T-cell (primary cell): ENCODE results near the gene NKAP. TPM values are rescaled to one million over a fixed set of nuclear protein-coding genes. Genes with fewer than 3 reads are reported as not detected.
"Not testable (repeated sequence)": the region's sequence is repeated elsewhere in the genome, so short reads cannot be mapped to it uniquely, and the experiment has no call there.

Experiments
- ATAC-seq, 4 experiments: fragments of 200-7000 bp in 3 of 4; fragments of 150-1000 bp in 1 of 4; cut with Tn5 transposase; replicated peaks in 1 of 4; 1 replicate in 3 of 4; 2 replicates in 1 of 4; pipeline ENCODE4 v1.10.0; 2021; ENCODE audit warnings: moderate library complexity in 3 of 4, mild to moderate bottlenecking in 2 of 4, moderate number of reproducible peaks in 1 of 4
- CTCF ChIA-PET, 2 donors: fragments of 300-600 bp; sonication (Branson Sonifier 250); formaldehyde crosslinking; loops; one replicate each; lab custom pipeline; 2022; ENCODE audit warnings: antibody characterized with exemption in 2 of 2; lab: Charles Lee
- POLR2A ChIA-PET, 2 donors: fragments of 300-600 bp; sonication (Branson Sonifier 250); formaldehyde crosslinking; loops; one replicate each; lab custom pipeline; 2022; ENCODE audit warnings: antibody characterized with exemption in 2 of 2; lab: Charles Lee
- DNase-seq, 35 experiments: peaks; one replicate each; pipeline versions ENCODE4 v3.0.0 to v3.0.0-alpha.2; 2013 to 2023
- H3K27ac ChIP-seq: one replicate; pipeline ENCODE4 v1.5.1; 2013; ENCODE audit warnings: low read length
- H3K27me3 ChIP-seq, 2 experiments: replicated peaks in 1 of 2; 1 replicate in 1 of 2; 2 replicates in 1 of 2; pipeline versions ENCODE4 v1.6.1 to v1.7.0; 2013; ENCODE audit warnings: low read length in 1 of 2, mixed read lengths in 1 of 2; ENCODE audit not compliant: control insufficient read depth in 2 of 2, insufficient read depth in 2 of 2; ENCODE audit errors: extremely low read depth in 1 of 2
- H3K36me3 ChIP-seq, 2 donors: 1 replicate in 1 of 2; 2 replicates in 1 of 2; pipeline versions ENCODE4 v1.6.1 to v1.7.0; 2013; ENCODE audit warnings: low read length in 1 of 2; ENCODE audit not compliant: control insufficient read depth in 2 of 2, insufficient read depth in 1 of 2; ENCODE audit errors: extremely low read depth in 1 of 2
- H3K4me1 ChIP-seq, 2 experiments: 1 replicate in 1 of 2; 2 replicates in 1 of 2; pipeline versions ENCODE4 v1.6.1 to v1.7.0; 2013; ENCODE audit warnings: low read length in 2 of 2, mixed read lengths in 1 of 2; ENCODE audit not compliant: insufficient read depth in 2 of 2, control insufficient read depth in 1 of 2; ENCODE audit errors: extremely low read depth in 1 of 2
- H3K4me3 ChIP-seq, 2 donors: 1 replicate in 1 of 2; 2 replicates in 1 of 2; pipeline versions ENCODE4 v1.5.1 to v1.7.0; 2013; ENCODE audit warnings: mild to moderate bottlenecking in 2 of 2, low read length in 1 of 2, moderate library complexity in 1 of 2; ENCODE audit not compliant: control insufficient read depth in 1 of 2; ENCODE audit errors: extremely low read depth in 1 of 2
- H3K9me3 ChIP-seq: 2 replicates; pipeline ENCODE4 v1.7.0; 2013
- H3K27ac Mint-ChIP-seq, 2 donors: one replicate each; pipeline ENCODE4 v1.8.0; 2020 to 2021; ENCODE audit warnings: mild to moderate bottlenecking in 2 of 2, mixed read lengths in 2 of 2
- H3K27me3 Mint-ChIP-seq, 2 donors: one replicate each; pipeline ENCODE4 v1.8.0; 2021 to 2022; ENCODE audit warnings: mixed read lengths in 2 of 2
- H3K36me3 Mint-ChIP-seq: one replicate; pipeline ENCODE4 v1.8.0; 2021; ENCODE audit warnings: mixed read lengths
- H3K4me1 Mint-ChIP-seq, 3 donors: one replicate each; pipeline ENCODE4 v1.8.0; 2020 to 2022; ENCODE audit warnings: mixed read lengths in 3 of 3, mild to moderate bottlenecking in 1 of 3
- H3K4me3 Mint-ChIP-seq, 3 donors: one replicate each; pipeline ENCODE4 v1.8.0; 2020 to 2022; ENCODE audit warnings: mild to moderate bottlenecking in 3 of 3, mixed read lengths in 3 of 3, moderate library complexity in 3 of 3
- H3K9me3 Mint-ChIP-seq, 3 donors: one replicate each; pipeline ENCODE4 v1.8.0; 2020 to 2022; ENCODE audit warnings: mixed read lengths in 3 of 3
- WGBS: methylation state at CpG from one replicate; pipeline ENCODE4 v1.1.5; 2013; ENCODE audit warnings: missing lambda C conversion rate; ENCODE audit not compliant: insufficient coverage; 5-methylcytosine and 5-hydroxymethylcytosine counted together
- total RNA-seq, 35 experiments: library from RNA in 6 of 35; stranded (reverse) in 6 of 35; fragments of 120-200 nt in 1 of 35; gene quantifications; one replicate each; pipeline versions ENCODE4 v1.2.1 to v1.2.4 and lab custom pipeline; 2013 to 2026

Gene NKAP
- total RNA-seq, 5 donors from 2014 or later (not counting 1 experiment from before 2014, with no cell fraction given): 12.2 to 16.9 (median 14.2) TPM

DNA sequence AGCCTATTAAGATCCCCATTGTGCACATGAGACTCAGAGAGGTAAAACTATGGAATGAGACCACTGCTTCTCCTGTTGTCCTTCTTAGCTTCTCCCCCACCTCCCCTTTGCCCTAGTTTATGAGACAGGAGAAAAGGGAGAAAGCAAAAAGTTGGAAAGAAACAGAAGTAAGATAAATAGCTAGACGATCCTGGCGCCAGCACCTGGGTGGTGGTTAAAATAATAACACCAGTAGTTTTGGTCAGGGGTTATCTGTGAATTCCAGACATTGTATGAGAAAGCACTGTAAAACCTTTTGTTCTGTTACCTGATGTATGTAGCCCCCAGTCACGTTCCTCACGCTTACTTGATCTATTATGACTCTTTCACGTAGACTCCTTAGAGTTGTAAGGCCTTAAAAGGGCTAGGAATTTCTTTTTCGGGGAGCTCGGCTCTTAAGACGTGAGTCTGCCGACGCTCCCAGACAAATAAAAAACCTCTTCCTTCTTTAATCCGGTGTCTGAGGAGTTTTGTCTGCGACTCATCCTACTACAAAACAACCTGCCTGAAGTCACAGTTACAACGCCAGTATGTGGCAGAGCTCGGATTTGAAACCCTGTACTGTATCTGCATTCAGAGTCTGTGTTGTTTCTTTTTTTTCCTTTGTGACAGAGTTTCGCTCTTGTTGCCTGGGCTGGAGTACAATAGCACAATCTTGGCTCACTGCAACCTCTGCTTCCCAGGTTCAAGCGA, 51.4 kb downstream of the NKAP start:
- H3K9me3 Mint-ChIP-seq, POLR2A ChIA-PET, H3K27me3 Mint-ChIP-seq: not testable (repeated sequence)

DNA sequence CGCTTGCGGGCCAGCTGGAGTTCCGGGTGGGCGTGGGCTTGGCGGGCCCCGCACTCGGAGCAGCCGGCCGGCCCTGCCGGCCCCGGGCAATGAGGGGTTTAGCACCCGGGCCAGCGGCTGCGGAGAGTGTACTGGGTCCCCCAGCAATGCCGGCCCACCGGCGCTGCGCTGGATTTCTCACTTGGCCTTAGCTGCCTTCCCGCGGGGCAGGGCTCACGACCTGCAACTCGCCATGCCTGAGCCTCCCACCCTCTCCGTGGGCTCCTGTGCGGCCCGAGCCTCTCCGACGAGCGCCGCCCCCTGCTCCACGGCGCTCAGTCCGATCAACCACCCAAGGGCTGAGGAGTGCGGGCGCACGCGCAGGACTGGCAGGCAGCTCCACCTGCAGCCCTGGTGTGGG, 52.9 kb downstream of the NKAP start:
- peaks cover 9 to 12% (median 10%) of the 10 kb centered on the region in 3 donors for H3K4me1 Mint-ChIP-seq

More for the DNA sequence above, 51.4 kb downstream of the NKAP start:
- H3K36me3 Mint-ChIP-seq, H3K4me1 ChIP-seq, H3K27ac ChIP-seq, CTCF ChIA-PET, H3K36me3 ChIP-seq, H3K4me3 Mint-ChIP-seq, H3K27ac Mint-ChIP-seq, H3K9me3 ChIP-seq, DNase-seq, H3K4me1 Mint-ChIP-seq, ATAC-seq, H3K4me3 ChIP-seq: not testable (repeated sequence)
- peaks cover 0 to 11% of the 10 kb centered on the region in 2 experiments for H3K27me3 ChIP-seq
- WGBS: no CpG with 5 or more reads among the region's 16 CpGs

DNA sequence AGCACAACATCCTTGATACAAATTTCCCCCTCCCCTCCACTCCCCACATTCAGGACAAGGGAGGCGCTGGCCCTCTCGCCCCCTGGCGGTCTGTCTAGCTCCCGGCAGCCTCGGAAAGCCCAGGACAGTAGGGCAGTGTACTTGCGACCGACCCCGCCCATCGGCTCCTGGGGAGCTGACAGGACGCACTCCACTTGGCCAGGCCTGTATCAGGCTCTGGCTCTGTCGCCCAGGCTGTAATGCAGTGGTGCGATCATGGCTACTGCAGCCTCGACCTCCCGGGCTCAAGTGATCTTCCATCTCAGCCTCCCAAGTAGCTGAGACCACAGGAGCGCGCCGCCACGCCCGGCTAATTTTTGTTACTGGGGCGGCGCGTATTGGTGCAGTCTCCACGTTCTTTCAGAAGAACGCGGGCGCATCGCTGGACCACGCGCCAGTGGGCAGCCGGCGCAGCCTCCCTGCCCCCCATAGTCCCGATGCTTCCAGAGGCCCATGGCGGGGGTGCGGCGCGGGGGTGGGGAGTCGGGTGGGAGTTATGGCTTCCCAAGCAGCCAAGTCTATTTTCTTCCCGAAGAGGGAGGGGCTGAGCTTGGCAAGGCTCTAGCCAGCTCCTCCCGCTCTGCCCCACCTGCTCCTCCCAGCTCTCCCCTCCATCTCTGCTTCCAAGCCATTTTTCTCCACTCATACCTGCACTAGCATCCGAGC, 55.7 kb downstream of the NKAP start:
- Histone ChIP-seq H3K36me3 (no peaks in the 10 kb centered on the region), H3K27me3 (peaks cover 0 to 11% of the 10 kb centered on the region in 2 experiments), H3K27ac (no peak overlapping the region), H3K9me3 (no peaks in the 10 kb centered on the region), H3K4me3 (peak overlapping the region in 1 of 2 donors; percentile 30), H3K4me1 (peaks cover 0 to 18% of the 10 kb centered on the region in 2 experiments)
- 14% methylated on average over 7 of the region's 40 CpGs for WGBS
- ChIA-PET CTCF (interaction anchor here (0.6 to 1.2 kb wide), 7 partner anchors 8 to 490 kb away, joined by 3 to 4 read pairs (median 3); partner anchors contain the start of genes NDUFA1 (in 1 of the 2), RNF113A (in 1 of the 2) and UPF3B (in 1 of the 2)), POLR2A (no interaction called here)
- Mint-ChIP-seq H3K4me3 (peak overlapping the region; percentile 13 to 54 (median 28)), H3K4me1 (peaks cover 9 to 12% (median 10%) of the 10 kb centered on the region in 3 donors), H3K27me3 (peaks cover 0 to 4% of the 10 kb centered on the region in 2 donors), H3K36me3 (no peaks in the 10 kb centered on the region), H3K9me3 (no peaks in the 10 kb centered on the region), H3K27ac (no peak overlapping the region)
- peak; percentile 68 to 82 (median 77) for ATAC-seq
- peak in 33 of 35 experiments; percentile 5 to 67 (median 38) for DNase-seq

More for the DNA sequence above, 52.9 kb downstream of the NKAP start:
- ATAC-seq, H3K27ac ChIP-seq, H3K27me3 Mint-ChIP-seq, H3K9me3 ChIP-seq, DNase-seq, H3K4me3 Mint-ChIP-seq, H3K9me3 Mint-ChIP-seq, POLR2A ChIA-PET, H3K27ac Mint-ChIP-seq, H3K36me3 Mint-ChIP-seq, H3K4me3 ChIP-seq, H3K36me3 ChIP-seq: not testable (repeated sequence)
- WGBS: 62% methylated on average over 9 of the region's 36 CpGs
- H3K27me3 ChIP-seq: peaks cover 0 to 11% of the 10 kb centered on the region in 2 experiments
- CTCF ChIA-PET: interaction anchor here in 1 of 2 donors (0.5 kb wide), 1 partner anchor 110 kb away, joined by 3 read pairs; no protein-coding TSS in a partner anchor
- peaks cover 0 to 18% of the 10 kb centered on the region in 2 experiments for H3K4me1 ChIP-seq

DNA sequence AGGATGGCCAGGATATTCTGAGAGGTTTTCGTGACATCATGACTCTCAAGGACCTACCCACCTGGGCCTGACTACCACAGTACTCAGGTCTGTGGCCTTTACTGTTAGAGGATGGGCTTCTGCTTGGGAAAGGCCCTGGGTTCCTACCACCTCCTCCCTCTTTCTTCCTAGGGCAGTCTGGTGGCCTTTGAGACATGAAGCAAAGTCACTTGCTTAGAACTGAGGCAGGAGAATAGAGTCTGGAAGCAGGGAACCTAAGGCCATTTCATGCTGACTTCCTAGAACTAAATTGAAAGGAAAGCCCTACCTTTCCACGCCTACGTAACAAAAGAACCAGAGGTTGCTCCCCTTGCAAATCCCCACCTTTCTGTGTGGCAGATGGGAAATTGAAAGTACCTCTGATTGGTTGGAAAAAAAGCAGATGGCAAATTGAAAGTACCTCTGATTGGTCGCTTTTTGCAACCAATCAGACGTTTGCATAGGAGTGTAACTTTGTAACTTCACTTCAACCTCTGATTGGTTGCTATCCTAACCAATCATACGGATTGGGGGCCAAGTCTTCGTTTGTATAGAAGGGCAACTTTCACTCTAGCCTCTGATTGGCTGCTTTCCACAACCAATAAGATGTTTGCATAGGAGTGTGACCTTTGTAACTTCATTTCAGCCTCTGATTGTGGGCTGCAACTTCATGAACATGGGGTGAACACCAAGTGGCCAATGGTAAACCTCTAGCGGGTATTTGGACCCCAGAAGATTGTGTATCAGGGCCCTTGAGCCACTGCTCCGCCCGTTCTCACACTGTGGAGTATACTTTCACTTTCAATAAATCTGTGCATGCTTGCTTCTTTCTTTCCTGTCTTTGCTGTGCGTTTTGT, 57.8 kb downstream of the NKAP start:
- H3K4me3 ChIP-seq: peak overlapping the region in 1 of 2 donors; percentile 31
- peaks cover 0 to 4% of the 10 kb centered on the region in 2 donors for H3K27me3 Mint-ChIP-seq

DNA sequence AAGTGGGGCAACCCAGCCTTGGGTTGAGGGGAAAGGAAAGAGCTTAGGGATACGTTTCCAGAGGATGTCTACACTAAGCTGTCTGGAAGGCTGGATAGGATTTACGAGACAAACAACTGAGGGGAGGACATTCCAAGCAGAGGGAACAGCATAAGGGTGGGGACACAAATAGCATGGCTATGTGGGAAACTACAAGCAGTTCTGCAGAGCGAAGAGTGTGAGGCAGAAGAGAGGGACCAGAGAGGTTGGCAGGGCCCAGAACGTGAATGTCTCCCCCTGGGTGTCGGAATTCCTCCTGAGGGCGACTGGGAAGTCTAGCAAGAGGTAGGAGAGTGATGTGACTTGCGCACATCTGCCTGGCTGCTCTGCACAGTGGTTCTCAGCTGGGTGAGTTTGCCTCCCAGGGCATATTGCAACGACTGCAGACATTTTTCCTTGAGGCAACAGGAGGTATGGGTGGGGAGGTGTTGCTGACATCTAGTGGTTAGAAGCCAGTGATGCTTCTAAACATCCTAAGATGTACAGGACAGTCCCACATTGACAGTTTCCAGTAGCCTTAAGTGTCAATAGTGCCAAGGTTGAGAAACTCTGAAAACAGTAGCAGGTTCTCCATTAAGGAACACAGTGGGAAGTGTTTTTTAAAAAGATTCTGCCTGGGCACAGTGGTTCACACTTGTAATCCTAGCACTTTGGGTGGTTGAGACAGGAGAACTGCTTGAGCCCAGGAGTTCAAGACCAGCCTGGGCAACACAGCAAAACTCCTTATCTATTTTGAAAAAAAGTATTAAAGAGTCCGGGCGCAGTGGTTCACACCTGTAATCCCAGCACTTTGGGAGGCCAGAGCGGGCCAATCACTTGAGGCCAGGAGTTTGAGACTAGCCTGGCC, 62.8 kb downstream of the NKAP start:
- Histone ChIP-seq H3K4me1 (peaks cover 0 to 9% of the 10 kb centered on the region in 2 experiments), H3K4me3 (no peak overlapping the region), H3K27me3 (no peaks in the 10 kb centered on the region), H3K9me3 (no peaks in the 10 kb centered on the region), H3K36me3 (peaks cover 0 to 7% of the 10 kb centered on the region in 2 donors), H3K27ac (no peak overlapping the region)
- CTCF ChIA-PET: interaction anchor here (0.7 to 1.1 kb wide), 5 partner anchors 10 to 124 kb away, joined by 3 to 6 read pairs (median 3); partner anchors contain the start of genes RNF113A (in 1 of the 2) and RPL39 (in 1 of the 2)
- Mint-ChIP-seq H3K4me1 (peaks cover 13 to 22% (median 21%) of the 10 kb centered on the region in 3 donors), H3K27ac (peak overlapping the region; percentile 19 to 49), H3K4me3 (no peak overlapping the region), H3K36me3 (peaks cover 3% of the 10 kb centered on the region), H3K27me3 (peaks cover 0 to 12% of the 10 kb centered on the region in 2 donors), H3K9me3 (no peaks in the 10 kb centered on the region)
- WGBS: 89% methylated on average over 7 of the region's 11 CpGs
- POLR2A ChIA-PET: no interaction called here
- DNase-seq (peak in 27 of 35 experiments; percentile 3 to 69 (median 19)), ATAC-seq (peak; percentile 77 to 83 (median 79))

More for the DNA sequence above, 57.8 kb downstream of the NKAP start:
- no peaks in the 10 kb centered on the region for H3K36me3 Mint-ChIP-seq
- Histone ChIP-seq H3K36me3 (no peaks in the 10 kb centered on the region), H3K27ac (no peak overlapping the region), H3K9me3 (no peaks in the 10 kb centered on the region), H3K4me1 (peaks cover 0 to 19% of the 10 kb centered on the region in 2 experiments), H3K27me3 (peaks cover 0 to 11% of the 10 kb centered on the region in 2 experiments)
- peaks cover 10 to 16% (median 12%) of the 10 kb centered on the region in 3 donors for H3K4me1 Mint-ChIP-seq
- ATAC-seq (peak; percentile 37 to 67 (median 47)), DNase-seq (peak in 5 of 35 experiments; percentile 1 to 43 (median 8))
- POLR2A ChIA-PET: no interaction called here
- H3K4me3 Mint-ChIP-seq: peak overlapping the region in 2 of 3 donors; percentile 33 to 55
- CTCF ChIA-PET: no interaction called here
- H3K27ac Mint-ChIP-seq: peak overlapping the region; percentile 3 to 72
- 0% methylated on average over 1 of the region's 11 CpGs for WGBS
- H3K9me3 Mint-ChIP-seq: no peaks in the 10 kb centered on the region
